Cardiac septum (tissue), 1 donor: ENCODE results near the gene PRDM2. TPM values are rescaled to one million over a fixed set of nuclear protein-coding genes. Genes with fewer than 3 reads are reported as not detected.

Experiments used
- DNase-seq: peaks from one replicate; pipeline ENCODE4 v3.0.0-alpha.2; 2020; ENCODE audit warnings: low spot score
- intact Hi-C: fragments of 100-400 bp; cut with DNase I; formaldehyde crosslinking; loops from one replicate; pipeline ENCODE4 v1.14.0; 2022
- total RNA-seq: library from RNA; stranded (reverse); fragmentation: NEBNext Ultra II Directional; extraction: Animal tissue kit (Norgen Biotek cat#: 25700); gene quantifications from one replicate; pipeline ENCODE4 v1.2.1, GENCODE V29; 2021
- donor health status: DM: no; HTN: no; CAD: no.

The PRDM2 gene
- total RNA-seq, 1 donor from 2014 or later: 44.5 TPM

DNA sequence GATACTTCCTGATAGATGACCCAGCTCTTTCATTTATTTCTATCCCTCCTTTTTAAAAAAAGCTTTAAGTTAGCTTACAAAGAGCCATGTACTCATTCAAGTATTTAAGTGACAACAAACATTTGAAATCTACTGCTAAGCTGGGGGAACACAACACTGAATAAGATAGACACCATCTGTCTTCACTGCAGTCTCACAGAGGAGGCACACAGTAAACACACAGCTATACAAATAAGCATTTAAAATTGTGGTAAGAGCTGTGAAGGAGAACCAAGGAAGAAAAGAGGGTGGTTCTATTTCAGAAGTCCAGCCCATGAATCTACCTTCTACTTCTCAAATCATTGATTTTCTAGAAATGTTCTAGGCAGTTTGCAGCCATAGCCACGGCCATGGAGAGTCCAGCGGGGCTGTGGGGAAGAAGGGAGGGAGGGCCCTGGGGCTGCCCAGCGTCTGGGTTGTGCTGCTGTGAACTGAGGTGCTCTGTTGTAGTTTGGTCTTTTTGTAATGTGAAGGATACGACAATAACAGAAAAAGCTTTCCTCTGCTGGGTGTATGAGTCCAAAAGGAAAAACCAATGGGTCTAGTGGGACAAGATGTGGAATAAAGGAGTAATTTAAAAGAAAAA, 28.2 kb downstream of the PRDM2 start:
- intact Hi-C loops: no loop called here
- DNase-seq: no peak

- intact Hi-C loops: no loop called here
- DNase-seq: no peak
These were observed 30.3 kb downstream of the PRDM2 start for GRCh38 chr1:13730291-13730690.

GRCh38 chr1:13730751-13731482, 30.9 kb downstream of the PRDM2 start:
- no peak for DNase-seq
- intact Hi-C loops: no loop called here

- intact Hi-C loops: no loop called here
- DNase-seq: no peak
These were observed 31.9 kb downstream of the PRDM2 start for GRCh38 chr1:13731897-13732296.

- intact Hi-C loops: no loop called here
- DNase-seq: no peak
These were observed 33.1 kb downstream of the PRDM2 start for GRCh38 chr1:13732971-13733667.

DNA sequence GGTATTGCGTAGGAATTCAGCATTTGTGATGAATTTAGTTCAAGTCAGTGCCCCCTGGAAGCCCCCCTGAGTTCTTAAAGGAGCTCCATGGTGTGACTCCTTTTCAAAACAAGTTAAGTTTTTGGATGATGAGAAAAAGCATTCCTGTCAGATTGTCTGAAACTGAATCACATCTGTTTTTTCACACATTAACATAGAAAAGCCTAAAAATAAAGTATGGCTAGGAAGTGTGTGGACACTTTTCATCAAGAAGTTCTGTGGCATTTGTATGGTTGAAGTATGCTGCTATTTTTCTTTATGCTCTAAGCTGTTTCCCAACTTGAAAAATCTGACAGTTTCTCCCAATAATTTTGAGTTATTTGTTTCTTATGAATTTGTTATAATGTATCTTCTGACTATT, 33.7 kb downstream of the PRDM2 start:
- intact Hi-C loops: no loop called here
- no peak for DNase-seq

DNA sequence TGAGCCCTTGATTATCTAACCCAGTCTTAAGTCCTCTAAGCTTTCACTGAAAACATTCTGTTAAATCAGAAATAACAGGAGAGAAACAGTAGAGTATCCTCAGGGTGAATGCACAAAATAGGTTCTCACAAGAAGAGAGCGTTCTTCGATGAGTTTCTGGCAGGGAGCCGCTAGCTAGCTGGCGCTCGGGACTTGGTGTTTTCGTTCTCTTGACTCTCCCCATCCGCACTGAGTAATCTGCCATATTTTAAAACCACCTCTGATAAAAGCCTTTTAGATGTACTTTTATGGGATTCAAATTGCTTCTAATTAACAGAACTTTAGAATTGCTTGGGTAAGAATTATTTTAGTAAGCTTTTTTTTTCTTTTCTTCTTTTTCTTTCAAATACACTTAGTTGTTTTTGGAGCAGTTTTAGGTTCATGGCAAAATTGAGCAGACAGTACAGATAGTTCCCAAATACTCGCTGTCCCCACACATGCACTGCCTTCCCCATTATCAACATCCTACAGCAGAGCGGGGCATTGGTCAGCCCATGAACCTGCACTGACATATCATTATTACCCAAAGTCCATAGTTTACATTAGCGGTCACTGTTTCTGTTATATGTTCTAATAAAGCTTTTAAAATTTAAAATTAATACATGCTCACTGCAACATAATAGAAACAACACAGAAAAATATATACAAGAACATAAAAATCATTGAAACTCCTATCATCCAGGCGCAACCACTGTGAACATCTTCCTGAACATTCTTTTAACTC, 35.4 kb downstream of the PRDM2 start:
- intact Hi-C loops: no loop called here
- no peak for DNase-seq

DNA sequence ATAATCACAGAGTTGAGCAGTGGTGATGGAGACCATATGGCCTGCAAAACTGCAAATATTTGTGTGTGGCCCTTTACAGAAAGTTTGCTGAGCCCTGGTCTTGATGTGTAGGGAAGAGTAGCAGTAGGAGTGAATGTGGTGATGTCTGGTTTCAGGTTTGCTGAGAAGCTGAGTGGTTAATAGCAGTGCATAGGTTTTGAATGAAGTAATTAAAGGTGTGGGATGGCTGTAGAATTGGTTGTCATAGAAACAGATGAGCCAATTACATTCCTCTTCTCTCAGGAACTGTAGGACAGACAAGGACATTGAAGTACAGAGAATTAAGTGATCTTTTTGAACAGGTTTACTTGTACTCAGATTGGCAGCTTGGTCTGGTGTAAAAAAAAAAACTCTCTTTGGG, 37.4 kb downstream of the PRDM2 start:
- intact Hi-C loops: no loop called here

DNA sequence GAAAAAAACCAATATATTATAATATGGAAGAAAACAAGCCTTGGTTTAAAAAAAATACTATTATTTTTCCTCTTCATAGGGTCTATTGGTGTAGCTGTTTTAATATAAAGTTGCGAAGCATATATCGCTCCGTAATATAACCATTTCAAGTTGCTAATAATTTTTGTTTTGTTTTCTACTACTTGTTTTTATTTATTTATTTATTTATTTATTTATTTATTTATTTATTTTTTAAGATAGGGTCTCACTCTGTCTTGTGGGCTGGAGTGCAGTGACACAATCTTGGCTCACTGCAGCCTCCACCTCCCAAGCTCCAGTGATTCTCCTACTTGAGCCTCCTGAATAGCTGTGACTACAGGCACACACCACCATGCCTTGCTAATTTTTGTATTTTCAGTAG, 46.4 kb downstream of the PRDM2 start:
- no peak for DNase-seq
- intact Hi-C loops: no loop called here

More for the DNA sequence above, 37.4 kb downstream of the PRDM2 start:
- DNase-seq: no peak

- DNase-seq: peak; percentile 99
- intact Hi-C loops: loop anchor here (2.0 kb wide), 1 partner anchor 48 kb away; the partner anchor contains the start of gene PRDM2
These were observed 48.9 kb downstream of the PRDM2 start for GRCh38 chr1:13748610-13749505.

DNA sequence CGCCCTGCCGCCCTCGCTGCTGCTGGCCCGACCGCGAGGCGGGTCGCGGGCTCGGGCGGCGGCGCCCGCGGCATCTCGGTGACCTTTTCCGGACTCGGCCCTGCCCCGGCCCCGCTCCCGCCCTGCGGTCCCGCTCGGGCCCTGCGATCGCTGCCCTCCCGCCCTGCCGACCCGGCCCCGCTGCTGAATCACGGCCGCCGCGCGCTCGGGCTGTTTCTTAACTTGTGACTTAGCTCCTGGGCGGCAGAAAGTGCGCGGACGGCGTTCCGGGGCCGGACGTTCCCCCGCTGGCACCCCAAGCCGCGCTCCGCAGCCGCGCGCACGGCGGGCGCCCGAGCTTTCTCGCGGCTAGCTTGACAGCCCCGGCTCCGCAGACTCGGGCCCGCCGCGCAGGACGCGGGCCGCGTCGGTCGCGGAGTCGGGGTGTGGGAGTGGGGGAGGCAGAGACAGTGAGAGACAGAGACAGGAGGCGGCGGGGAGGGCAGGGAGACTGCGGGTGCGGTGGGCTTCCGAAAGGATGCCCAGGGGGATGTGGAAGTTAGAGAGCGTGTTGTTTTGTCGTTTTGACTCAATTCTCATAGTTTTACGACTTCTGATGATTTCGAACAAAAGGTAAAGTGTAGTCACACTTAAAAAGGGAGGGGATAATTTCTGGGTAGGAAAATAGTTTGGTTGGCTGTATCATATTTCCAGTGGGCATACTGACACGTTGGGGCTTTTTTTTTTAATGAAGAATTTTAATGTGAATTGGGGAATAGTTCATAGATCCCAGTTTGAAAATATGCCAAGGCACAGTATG, 49.8 kb downstream of the PRDM2 start:
- intact Hi-C loops: loop anchor here (2.0 to 5.0 kb wide), 2 partner anchors 43 to 49 kb away; partner anchors contain the start of gene PRDM2
- DNase-seq: peak; percentile 89

DNA sequence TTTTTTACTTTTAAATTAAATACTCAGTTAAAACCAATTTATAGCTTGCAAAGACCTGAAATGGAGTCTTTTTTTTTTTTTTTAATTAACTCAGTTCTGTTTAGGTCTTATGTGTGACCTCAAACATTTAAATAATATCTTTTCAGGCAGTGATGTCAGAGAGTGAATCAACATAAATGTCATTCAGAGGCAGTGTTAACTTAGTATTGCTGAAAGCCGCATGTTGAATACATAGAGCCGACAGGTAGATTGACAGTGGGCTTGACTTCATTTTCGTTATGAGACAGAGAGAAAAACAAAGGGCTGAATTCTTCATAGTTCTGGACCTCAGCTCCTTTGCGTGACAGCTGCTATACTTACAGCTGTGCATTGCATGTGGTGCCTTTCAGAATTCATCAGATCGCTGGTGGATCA, 51.5 kb downstream of the PRDM2 start:
- intact Hi-C loops: loop anchor here (5.0 kb wide), 1 partner anchor 41 kb away; no protein-coding TSS in a partner anchor
- no peak for DNase-seq

GRCh38 chr1:13751985-13752384, 52.0 kb downstream of the PRDM2 start:
- intact Hi-C loops: loop anchor here (5.0 kb wide), 1 partner anchor 40 kb away; no protein-coding TSS in a partner anchor
- DNase-seq: no peak

GRCh38 chr1:13752852-13753251, 52.9 kb downstream of the PRDM2 start:
- DNase-seq: no peak
- intact Hi-C loops: loop anchor here (5.0 kb wide), 1 partner anchor 39 kb away; no protein-coding TSS in a partner anchor

DNA sequence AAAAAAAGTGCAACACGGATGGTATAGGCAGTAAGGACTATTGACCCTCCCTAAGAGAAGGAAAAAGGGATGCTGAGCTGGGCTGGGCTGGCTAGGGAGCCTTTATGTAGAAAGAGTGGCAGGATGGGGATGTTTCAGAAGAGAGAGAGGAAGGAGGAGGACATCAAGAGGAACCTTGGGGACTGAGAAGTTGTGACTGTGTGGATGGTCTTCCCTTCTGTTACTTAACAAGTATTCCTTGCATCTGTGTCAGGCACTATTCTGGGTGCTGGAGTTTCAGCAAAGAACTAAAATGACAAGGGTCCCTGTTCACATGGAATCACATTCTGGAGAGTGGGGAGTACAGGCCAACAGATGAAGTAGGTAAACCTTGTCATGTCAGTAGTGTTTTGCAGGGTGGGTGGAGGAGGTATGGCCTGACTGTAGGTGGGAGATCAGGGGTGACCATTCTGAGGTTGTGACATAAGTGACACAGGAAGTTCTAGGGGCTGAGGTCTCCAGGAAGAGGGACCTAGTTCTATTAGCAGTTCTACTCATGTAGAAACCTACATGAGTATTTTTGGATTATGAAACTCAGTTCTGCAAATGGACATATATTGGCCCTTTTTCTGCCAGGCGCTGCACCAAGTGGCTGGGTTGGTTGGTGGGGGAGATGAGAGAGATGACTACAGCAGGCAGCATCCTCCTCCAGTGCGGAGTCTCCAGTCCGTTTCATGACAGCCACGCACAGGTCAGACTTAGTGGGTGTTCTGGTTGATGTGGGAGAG, 53.8 kb downstream of the PRDM2 start:
- intact Hi-C loops: loop anchor here (5.0 kb wide), 1 partner anchor 38 kb away; no protein-coding TSS in a partner anchor

DNA sequence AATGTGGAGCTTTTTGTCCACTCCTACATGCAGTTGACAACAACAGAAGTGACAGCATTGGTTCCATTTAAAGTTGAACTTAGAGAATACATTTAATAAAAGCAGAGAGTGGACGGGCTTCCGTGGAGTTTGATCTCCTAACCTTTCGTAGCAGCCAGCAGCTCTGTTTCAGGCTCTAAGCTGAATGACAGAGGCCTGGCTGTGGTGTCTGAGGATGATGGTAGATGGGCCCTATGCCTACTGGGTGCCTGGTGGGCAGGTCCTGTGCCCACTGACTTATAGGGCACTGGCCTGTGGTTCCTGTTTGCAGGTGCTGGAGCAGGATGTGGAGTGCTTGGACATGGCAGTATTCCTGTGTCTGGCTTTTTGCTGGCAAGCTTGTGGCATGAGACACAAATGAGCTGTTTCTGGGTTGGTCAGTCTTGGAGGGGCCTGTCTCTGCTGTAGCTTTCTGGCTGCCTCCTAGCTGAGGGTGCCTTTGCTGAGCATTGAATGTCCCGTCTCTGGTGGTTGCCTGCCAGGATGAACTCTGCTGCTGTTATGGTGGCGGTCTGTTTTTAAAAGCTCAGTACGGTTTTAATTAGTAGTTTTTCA, 54.6 kb downstream of the PRDM2 start:
- intact Hi-C loops: loop anchor here (5.0 kb wide), 1 partner anchor 38 kb away; no protein-coding TSS in a partner anchor
- no peak for DNase-seq

More for the DNA sequence above, 53.8 kb downstream of the PRDM2 start:
- DNase-seq: no peak
